GM13977 (cell line): ENCODE results near the gene CNTN5.

Experiments used
- DNase-seq: peaks from one replicate; pipeline ENCODE4 v3.0.0; 2012; ENCODE audit warnings: low spot score
- in situ Hi-C: fragments of 300-500 bp; cut with MboI; formaldehyde crosslinking; loops from one replicate; pipeline ENCODE4 v1.12.0; 2022; ENCODE audit warnings: low sequenced_read_pairs, low pct_unique_long_range_greater_than_20kb, mixed read lengths, inconsistent platforms; ENCODE audit not compliant: unreplicated experiment
- TF ChIP-seq, protein P1 (sequence below): IDR thresholded peaks from 2 replicates; pipeline ENCODE4 v1.5.1; 2012; ENCODE audit warnings: mild to moderate bottlenecking, control low read depth; ENCODE audit not compliant: insufficient read depth; ENCODE audit errors: extremely low read depth, missing control alignments

Gene CNTN5

DNA sequence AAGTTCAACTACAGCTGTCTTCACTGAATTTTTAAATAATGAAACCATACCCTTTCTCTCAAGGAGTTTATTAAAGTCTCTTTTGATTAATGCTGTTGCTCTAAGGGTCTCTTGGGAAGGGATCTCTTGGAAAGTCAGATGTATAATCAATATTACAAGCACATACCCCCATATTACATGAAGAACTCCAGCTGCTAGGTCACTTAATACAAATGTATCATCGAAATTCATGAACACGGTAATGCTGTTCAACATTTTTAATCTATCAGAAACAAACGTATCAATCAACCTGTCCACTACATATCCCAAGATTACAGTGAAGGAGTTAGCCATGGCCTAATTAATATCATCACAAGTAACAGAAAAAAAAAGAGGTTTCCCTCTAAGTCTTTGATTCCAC, 1283.1 kb downstream of the CNTN5 start:
- in situ Hi-C loops: no loop called here
- no peak for DNase-seq
- TF ChIP-seq, protein P1, sequence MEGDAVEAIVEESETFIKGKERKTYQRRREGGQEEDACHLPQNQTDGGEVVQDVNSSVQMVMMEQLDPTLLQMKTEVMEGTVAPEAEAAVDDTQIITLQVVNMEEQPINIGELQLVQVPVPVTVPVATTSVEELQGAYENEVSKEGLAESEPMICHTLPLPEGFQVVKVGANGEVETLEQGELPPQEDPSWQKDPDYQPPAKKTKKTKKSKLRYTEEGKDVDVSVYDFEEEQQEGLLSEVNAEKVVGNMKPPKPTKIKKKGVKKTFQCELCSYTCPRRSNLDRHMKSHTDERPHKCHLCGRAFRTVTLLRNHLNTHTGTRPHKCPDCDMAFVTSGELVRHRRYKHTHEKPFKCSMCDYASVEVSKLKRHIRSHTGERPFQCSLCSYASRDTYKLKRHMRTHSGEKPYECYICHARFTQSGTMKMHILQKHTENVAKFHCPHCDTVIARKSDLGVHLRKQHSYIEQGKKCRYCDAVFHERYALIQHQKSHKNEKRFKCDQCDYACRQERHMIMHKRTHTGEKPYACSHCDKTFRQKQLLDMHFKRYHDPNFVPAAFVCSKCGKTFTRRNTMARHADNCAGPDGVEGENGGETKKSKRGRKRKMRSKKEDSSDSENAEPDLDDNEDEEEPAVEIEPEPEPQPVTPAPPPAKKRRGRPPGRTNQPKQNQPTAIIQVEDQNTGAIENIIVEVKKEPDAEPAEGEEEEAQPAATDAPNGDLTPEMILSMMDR: no peak

DNA sequence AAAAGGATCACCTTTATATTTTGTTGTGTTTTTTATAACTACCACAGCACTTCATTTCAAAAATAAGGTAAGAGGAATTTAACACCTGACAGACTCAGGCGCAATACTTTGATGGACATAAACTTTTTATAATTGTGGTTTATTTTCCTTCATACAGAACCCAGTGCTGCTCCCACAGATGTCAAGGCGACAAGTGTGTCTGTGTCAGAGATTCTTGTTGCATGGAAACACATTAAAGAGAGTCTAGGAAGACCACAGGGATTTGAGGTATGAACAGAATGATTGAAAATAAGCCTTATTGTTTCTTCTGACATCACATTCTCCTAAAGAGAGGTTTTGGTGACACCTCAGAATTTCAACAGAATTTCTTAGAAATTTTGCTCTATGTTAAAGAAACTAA, 1287.5 kb downstream of the CNTN5 start:
- in situ Hi-C loops: no loop called here
- no peak for DNase-seq

DNA sequence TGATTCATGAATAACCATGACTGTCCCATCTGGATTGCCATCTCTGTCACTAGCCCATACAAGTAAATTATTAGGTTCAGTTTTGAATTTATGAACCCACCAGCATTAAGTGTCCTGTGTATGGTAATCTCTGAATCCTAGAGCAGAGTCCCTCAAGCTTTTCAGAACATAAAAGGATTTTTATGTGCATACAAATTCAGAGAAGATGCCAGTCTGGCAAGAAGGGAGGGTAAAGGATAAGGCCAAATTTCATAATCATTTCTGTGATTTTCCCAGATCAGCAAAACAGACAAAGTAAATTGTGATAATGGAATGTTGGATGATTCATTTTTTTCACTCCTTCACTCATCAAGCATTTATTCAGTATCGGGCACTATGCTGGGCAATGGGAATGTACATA, 1295.2 kb downstream of the CNTN5 start:
- in situ Hi-C loops: no loop called here
- TF ChIP-seq, protein P1: no peak
- DNase-seq: no peak

More for the DNA sequence above, 1287.5 kb downstream of the CNTN5 start:
- TF ChIP-seq, protein P1: no peak

DNA sequence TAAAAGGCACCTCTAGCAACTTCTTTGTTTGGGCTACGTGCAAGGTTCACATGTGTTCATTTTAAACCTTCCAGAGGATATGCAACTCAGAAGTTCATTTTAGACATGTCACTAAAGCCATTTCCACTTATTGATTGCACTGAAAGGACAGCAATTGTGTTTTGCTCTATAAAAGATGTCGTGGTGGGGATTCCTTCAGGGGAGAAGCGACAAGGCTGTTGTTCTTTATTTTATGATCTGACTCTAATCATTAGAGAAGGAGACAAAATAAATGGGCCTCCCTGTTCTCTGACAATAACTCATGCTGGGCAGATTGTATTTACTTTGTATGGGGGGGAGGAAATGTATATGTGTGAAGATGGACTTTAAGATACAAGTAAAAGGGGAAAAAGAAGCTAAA, 1296.2 kb downstream of the CNTN5 start:
- no peak for DNase-seq
- in situ Hi-C loops: no loop called here
- TF ChIP-seq, protein P1: no peak

DNA sequence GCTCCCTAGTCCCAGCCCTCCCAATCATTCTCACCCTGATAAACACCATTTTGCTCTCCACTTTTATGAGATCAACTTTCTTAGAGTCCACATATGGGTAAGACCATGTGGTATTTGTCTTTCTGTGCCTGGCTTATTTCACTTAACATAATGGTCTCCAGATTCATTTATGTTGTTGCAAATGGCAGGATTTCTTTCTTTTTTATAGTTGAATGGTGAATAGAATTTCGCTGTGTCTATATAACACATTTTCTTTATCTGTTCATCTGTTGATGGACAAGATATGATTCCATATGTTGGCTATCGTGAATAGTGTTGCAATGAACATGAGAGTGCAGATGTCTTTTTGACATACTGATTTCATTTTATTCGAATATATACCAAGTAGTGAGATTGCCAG, 1298.9 kb downstream of the CNTN5 start:
- in situ Hi-C loops: no loop called here
- DNase-seq: no peak
- TF ChIP-seq, protein P1: no peak

DNA sequence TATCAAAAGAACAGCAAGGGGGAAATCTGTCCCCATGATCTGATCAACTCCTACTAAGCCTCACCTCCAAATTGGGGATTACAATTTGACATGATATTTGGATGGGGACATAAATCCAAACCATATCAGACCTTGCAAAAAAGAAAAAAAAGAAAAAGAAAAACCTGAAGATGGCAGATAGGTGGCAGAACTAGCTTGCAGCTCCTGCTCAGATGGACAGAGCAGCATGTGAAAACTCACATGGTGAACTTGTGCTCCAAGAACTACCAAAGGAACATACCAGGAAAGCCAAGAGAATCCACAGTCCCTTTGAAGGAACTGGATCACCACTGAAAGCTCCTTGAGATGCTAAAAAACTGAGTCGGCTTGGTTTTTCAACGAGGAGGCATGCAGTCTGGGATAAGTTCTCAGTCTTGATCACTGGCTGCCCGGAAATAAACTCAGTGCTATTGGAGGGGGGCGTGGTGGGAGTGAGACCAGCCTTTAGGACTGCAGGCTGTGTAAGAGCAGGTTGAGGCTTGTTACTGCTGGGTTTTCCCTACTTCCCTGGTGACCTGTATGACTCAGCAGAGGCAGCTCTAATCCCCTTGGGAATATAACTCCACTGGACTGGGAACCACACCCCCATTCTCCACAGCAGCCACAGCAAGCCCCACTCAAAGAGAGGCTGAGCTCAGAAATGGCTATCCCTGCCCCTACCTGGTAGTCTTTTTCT, 1308.0 kb downstream of the CNTN5 start:
- TF ChIP-seq, protein P1: no peak

More for the DNA sequence above, 1308.0 kb downstream of the CNTN5 start:
- in situ Hi-C loops: no loop called here
- DNase-seq: no peak
